ENCODE results near the gene NAV2.
A peak's percentile ranks its signal among the peaks of the same experiment; 100 is the strongest.
"Not testable (repeated sequence)": the region's sequence is repeated elsewhere in the genome, so short reads cannot be mapped to it uniquely, and the experiment has no call there.

The NAV2 gene

GRCh38 chr11:19955660-19956059 lies 243.0 kb downstream of the NAV2 start:
- DNase-seq (ENCODE audit: low read depth): no peak

GRCh38 chr11:19956228-19956627 lies 243.6 kb downstream of the NAV2 start:
- DNase-seq (ENCODE audit: low read depth): no peak

- DNase-seq (ENCODE audit: low read depth): no peak
These were observed 244.8 kb downstream of the NAV2 start for GRCh38 chr11:19957294-19957943.

GRCh38 chr11:19958204-19958603 lies 245.6 kb downstream of the NAV2 start:
- no peak for DNase-seq (ENCODE audit: low read depth)

GRCh38 chr11:19959210-19959609 lies 246.6 kb downstream of the NAV2 start:
- no peak for DNase-seq (ENCODE audit: low read depth)

GRCh38 chr11:19959648-19960059 lies 247.0 kb downstream of the NAV2 start:
- DNase-seq (ENCODE audit: low read depth): no peak

- not testable (repeated sequence) for DNase-seq (ENCODE audit: low read depth)
These were observed 247.8 kb downstream of the NAV2 start for GRCh38 chr11:19960410-19960809.

GRCh38 chr11:19961225-19961624 lies 248.6 kb downstream of the NAV2 start:
- no peak for DNase-seq (ENCODE audit: low read depth)

GRCh38 chr11:19962053-19962800 lies 249.6 kb downstream of the NAV2 start:
- no peak for DNase-seq (ENCODE audit: low read depth)

GRCh38 chr11:19962801-19963175 lies 250.2 kb downstream of the NAV2 start:
- DNase-seq (ENCODE audit: low read depth): peak; percentile 76

GRCh38 chr11:19963697-19964387 lies 251.2 kb downstream of the NAV2 start:
- no peak for DNase-seq (ENCODE audit: low read depth)

- no peak for DNase-seq (ENCODE audit: low read depth)
These were observed 253.8 kb downstream of the NAV2 start for GRCh38 chr11:19966441-19966840.

GRCh38 chr11:19966927-19967326 lies 254.3 kb downstream of the NAV2 start:
- DNase-seq (ENCODE audit: low read depth): no peak

- DNase-seq (ENCODE audit: low read depth): no peak
These were observed 255.2 kb downstream of the NAV2 start for GRCh38 chr11:19967787-19968186.

- DNase-seq (ENCODE audit: low read depth): no peak
These were observed 256.2 kb downstream of the NAV2 start for GRCh38 chr11:19968860-19969259.

- DNase-seq (ENCODE audit: low read depth): no peak
These were observed 258.3 kb downstream of the NAV2 start for GRCh38 chr11:19970944-19971343.

GRCh38 chr11:19972091-19972490 lies 259.5 kb downstream of the NAV2 start:
- DNase-seq (ENCODE audit: low read depth): no peak

GRCh38 chr11:19972651-19973050 lies 260.0 kb downstream of the NAV2 start:
- DNase-seq (ENCODE audit: low read depth): no peak

- no peak for DNase-seq (ENCODE audit: low read depth)
These were observed 260.5 kb downstream of the NAV2 start for GRCh38 chr11:19973136-19973635.

- DNase-seq (ENCODE audit: low read depth): no peak
These were observed 262.2 kb downstream of the NAV2 start for GRCh38 chr11:19974886-19975285.

- DNase-seq (ENCODE audit: low read depth): no peak
These were observed 262.9 kb downstream of the NAV2 start for GRCh38 chr11:19975414-19975990.

- no peak for DNase-seq (ENCODE audit: low read depth)
These were observed 263.8 kb downstream of the NAV2 start for GRCh38 chr11:19976281-19976941.
